H1 (cell line): ENCODE data around the gene ANKH. TPM values are rescaled to one million over a fixed set of nuclear protein-coding genes. Genes with fewer than 3 reads are reported as not detected.

Source experiments
- CTCF ChIA-PET: fragments of 300-600 bp; sonication (Branson Sonifier 250); formaldehyde crosslinking; loops from one replicate; lab custom pipeline; 2021; ENCODE audit not compliant: partially characterized antibody; lab: Charles Lee
- POLR2A ChIA-PET: fragments of 300-600 bp; sonication (Branson Sonifier 250); formaldehyde crosslinking; loops from one replicate; lab custom pipeline; 2021; ENCODE audit warnings: inconsistent platforms; ENCODE audit not compliant: partially characterized antibody; lab: Charles Lee
- DNase-seq, 2 experiments: peaks; one replicate each; pipeline versions ENCODE4 v3.0.0 to v3.0.0-alpha.2; 2010 to 2022; ENCODE audit warnings: low spot score in 2 of 2, low read depth in 1 of 2, mixed read lengths in 1 of 2
- FAIRE-seq: peaks from 2 replicates; lab custom pipeline; 2011; peaks lifted over from hg19 to GRCh38; lab: Jason Lieb, UNC
- H2AFZ ChIP-seq: 2 replicates; pipeline ENCODE4 v1.8.1; 2012; ENCODE audit warnings: low read length, inconsistent platforms
- H2AK5ac ChIP-seq: 2 replicates; pipeline ENCODE4 v1.6.1; 2013; ENCODE audit warnings: low read depth, low read length
- H2BK120ac ChIP-seq: replicated peaks from 2 replicates; pipeline ENCODE3; 2013; ENCODE audit warnings: low read depth, low read length, inconsistent platforms
- H2BK12ac ChIP-seq: 2 replicates; pipeline ENCODE4 v1.6.1; 2013; ENCODE audit warnings: low read depth, low read length
- H2BK15ac ChIP-seq: 2 replicates; pipeline ENCODE4 v1.6.1; 2013; ENCODE audit warnings: low read length
- H2BK20ac ChIP-seq: 2 replicates; pipeline ENCODE4 v1.6.1; 2013; ENCODE audit warnings: low read length
- H2BK5ac ChIP-seq: 2 replicates; pipeline ENCODE4 v1.6.1; 2013; ENCODE audit warnings: low read depth, low read length
- H3K14ac ChIP-seq: 2 replicates; pipeline ENCODE4 v1.6.1; 2013; ENCODE audit warnings: inconsistent platforms; ENCODE audit not compliant: insufficient read length
- H3K18ac ChIP-seq: 2 replicates; pipeline ENCODE4 v1.6.1; 2013; ENCODE audit warnings: low read length; ENCODE audit errors: extremely low read depth
- H3K23ac ChIP-seq: 2 replicates; pipeline ENCODE4 v1.6.1; 2013; ENCODE audit warnings: inconsistent platforms; ENCODE audit not compliant: insufficient read length
- H3K23me2 ChIP-seq: 2 replicates; pipeline ENCODE4 v1.6.1; 2013; ENCODE audit warnings: low read depth, low read length
- H3K27ac ChIP-seq: 2 replicates; pipeline ENCODE4 v1.6.1; 2011; ENCODE audit warnings: low read depth, low read length, inconsistent platforms
- H3K27me3 ChIP-seq, 4 experiments: replicated peaks in 1 of 4; 1 replicate in 1 of 4; 2 replicates in 3 of 4; pipeline versions ENCODE4 v1.6.1 to v1.8.1; 2011 to 2013; ENCODE audit warnings: low read length in 3 of 4, mild to moderate bottlenecking in 3 of 4, inconsistent platforms in 2 of 4, mixed read lengths in 2 of 4, moderate library complexity in 1 of 4; ENCODE audit not compliant: control insufficient read depth in 3 of 4, insufficient read depth in 3 of 4; ENCODE audit errors: extremely low read depth in 1 of 4
- H3K36me3 ChIP-seq, 4 experiments: 2 replicates each; pipeline versions ENCODE4 v1.6.1 to v1.8.1; 2011 to 2013; ENCODE audit warnings: mild to moderate bottlenecking in 4 of 4, low read length in 3 of 4, moderate library complexity in 2 of 4, control low read depth in 1 of 4, inconsistent platforms in 1 of 4; ENCODE audit not compliant: insufficient read depth in 4 of 4, control insufficient read depth in 2 of 4
- H3K4ac ChIP-seq: replicated peaks from 2 replicates; pipeline ENCODE3; 2013; ENCODE audit warnings: low read length, low read depth, mixed read lengths, inconsistent platforms; ENCODE audit not compliant: insufficient read length
- H3K4me1 ChIP-seq, 4 experiments: replicated peaks in 1 of 4; 1 replicate in 1 of 4; 2 replicates in 3 of 4; pipeline versions ENCODE4 v1.6.1 to v1.8.1; 2011 to 2013; ENCODE audit warnings: low read length in 3 of 4, inconsistent platforms in 2 of 4, mixed read lengths in 1 of 4; ENCODE audit not compliant: insufficient read depth in 4 of 4, control insufficient read depth in 3 of 4
- H3K4me2 ChIP-seq, 2 experiments: 2 replicates each; pipeline versions ENCODE4 v1.6.1 to v1.8.1; 2011 to 2013; ENCODE audit warnings: low read depth in 2 of 2, low read length in 2 of 2, control low read depth in 1 of 2, inconsistent platforms in 1 of 2, mild to moderate bottlenecking in 1 of 2; ENCODE audit not compliant: insufficient read depth in 1 of 2
- H3K4me3 ChIP-seq, 4 experiments: fragments of 200-600, 300-600 bp in 1 of 4; sonication (generic), shearing (Covaris generic), sonication (Bioruptor Twin) in 1 of 4; 2 replicates each; pipeline versions ENCODE4 v1.5.1 to v1.8.1; 2011 to 2016; ENCODE audit warnings: low read length in 4 of 4, low read depth in 3 of 4, control low read depth in 2 of 4, inconsistent platforms in 2 of 4, mild to moderate bottlenecking in 2 of 4, mixed read lengths in 1 of 4, moderate library complexity in 1 of 4; ENCODE audit not compliant: insufficient read depth in 2 of 4; ENCODE audit errors: extremely low read depth in 1 of 4
- H3K56ac ChIP-seq: replicated peaks from 2 replicates; pipeline ENCODE3; 2013; ENCODE audit warnings: low read depth, mild to moderate bottlenecking, mixed read lengths, low read length, inconsistent platforms; ENCODE audit not compliant: insufficient read length
- H3K79me1 ChIP-seq: 2 replicates; pipeline ENCODE4 v1.6.1; 2013; ENCODE audit warnings: low read depth, low read length, control low read depth
- H3K79me2 ChIP-seq, 2 experiments: 2 replicates each; pipeline versions ENCODE4 v1.6.1 to v1.8.1; 2012 to 2013; ENCODE audit warnings: low read length in 2 of 2, mild to moderate bottlenecking in 2 of 2, inconsistent platforms in 1 of 2; ENCODE audit not compliant: insufficient read depth in 2 of 2, control insufficient read depth in 1 of 2
- H3K9ac ChIP-seq, 4 experiments: replicated peaks in 1 of 4; 1 replicate in 1 of 4; 2 replicates in 3 of 4; pipeline versions ENCODE4 v1.6.1 to v1.8.1; 2011 to 2013; ENCODE audit warnings: low read depth in 3 of 4, low read length in 3 of 4, control low read depth in 2 of 4, mild to moderate bottlenecking in 2 of 4, moderate library complexity in 2 of 4, inconsistent platforms in 1 of 4; ENCODE audit errors: extremely low read depth in 1 of 4
- H3K9me3 ChIP-seq, 2 experiments: 2 replicates each; pipeline versions ENCODE4 v1.6.1 to v1.8.1; 2012 to 2013; ENCODE audit warnings: mild to moderate bottlenecking in 2 of 2, moderate library complexity in 2 of 2, control low read depth in 1 of 2, inconsistent platforms in 1 of 2, low read depth in 1 of 2, low read length in 1 of 2, mixed read lengths in 1 of 2; ENCODE audit not compliant: insufficient read depth in 2 of 2
- H4K20me1 ChIP-seq, 2 experiments: replicated peaks in 1 of 2; 2 replicates each; pipeline versions ENCODE3 to v1.8.1; 2011 to 2013; ENCODE audit warnings: inconsistent platforms in 2 of 2, low read length in 2 of 2, mild to moderate bottlenecking in 1 of 2; ENCODE audit not compliant: insufficient read depth in 2 of 2, control insufficient read depth in 1 of 2
- H4K5ac ChIP-seq: 2 replicates; pipeline ENCODE4 v1.6.1; 2013; ENCODE audit warnings: low read length, low read depth, mixed read lengths, inconsistent platforms; ENCODE audit not compliant: insufficient read length
- H4K8ac ChIP-seq: 2 replicates; pipeline ENCODE4 v1.8.0; 2013; ENCODE audit warnings: mild to moderate bottlenecking, moderate library complexity, low read length, inconsistent platforms; ENCODE audit not compliant: insufficient read depth; ENCODE audit errors: extremely low read depth
- H4K91ac ChIP-seq: replicated peaks from 2 replicates; pipeline ENCODE3; 2013; ENCODE audit warnings: low read length, mixed read lengths, inconsistent platforms; ENCODE audit not compliant: insufficient read length
- CHD2 ChIP-seq: IDR thresholded peaks from 2 replicates; pipeline ENCODE4 v1.6.1; 2012; ENCODE audit warnings: low read length, improper control_type of control experiment
- CTBP2 ChIP-seq: IDR thresholded peaks from 2 replicates; pipeline ENCODE4 v1.7.0; 2011; ENCODE audit warnings: borderline replicate concordance, mild to moderate bottlenecking, moderate library complexity, mixed read lengths, low read length; ENCODE audit not compliant: insufficient read depth, insufficient read length
- EP300 ChIP-seq, 2 experiments: IDR thresholded peaks; 1 replicate in 1 of 2; 2 replicates in 1 of 2; pipeline ENCODE4 v1.6.1; 2011 to 2012; ENCODE audit warnings: low read depth in 2 of 2, low read length in 2 of 2, mild to moderate bottlenecking in 2 of 2, borderline replicate concordance in 1 of 2, inconsistent platforms in 1 of 2, moderate library complexity in 1 of 2
- GTF2F1 ChIP-seq: IDR thresholded peaks from 2 replicates; pipeline ENCODE4 v1.6.1; 2012; ENCODE audit warnings: low read depth, low read length, improper control_type of control experiment, borderline replicate concordance
- JUND ChIP-seq: IDR thresholded peaks from 2 replicates; pipeline ENCODE4 v1.6.1; 2011; ENCODE audit warnings: mild to moderate bottlenecking, improper control_type of control experiment, low read length
- SP2 ChIP-seq: IDR thresholded peaks from 2 replicates; pipeline ENCODE4 v1.6.1; 2012; ENCODE audit warnings: mild to moderate bottlenecking, low read length, inconsistent platforms
- TAF7 ChIP-seq: optimal IDR thresholded peaks from 2 replicates; pipeline ENCODE3; 2011; ENCODE audit warnings: low read depth, mild to moderate bottlenecking, inconsistent platforms, low read length, moderate library complexity, borderline replicate concordance
- WGBS, 2 experiments: shearing (Covaris generic) in 1 of 2; methylation state at CpG; one replicate each; pipeline versions ENCODE4 v1.1.6 to v1.1.7; 2013 to 2015; ENCODE audit warnings: low lambda C conversion rate in 2 of 2, mixed read lengths in 2 of 2, inconsistent platforms in 1 of 2, low coverage in 1 of 2, missing lambda C conversion rate in 1 of 2; ENCODE audit not compliant: insufficient replicate concordance in 2 of 2, insufficient coverage in 1 of 2, insufficient read length in 1 of 2; ENCODE audit errors: extremely low coverage in 1 of 2, missing lambda C conversion rate in 1 of 2; 5-methylcytosine and 5-hydroxymethylcytosine counted together
- polyA plus RNA-seq, 7 experiments: library from polyadenylated mRNA; depleted of rRNA in 3 of 7; stranded (reverse) in 5 of 7; unstranded in 2 of 7; fragments of >200 nt in 5 of 7; fragments of 200-250 nt in 2 of 7; gene quantifications; 1 replicate in 5 of 7; 2 replicates in 1 of 7; 4 replicates in 1 of 7; pipeline versions ENCODE4 v1.2.1 to v1.2.3, GENCODE V29; 2011 to 2013; ENCODE audit warnings: missing spikeins in 2 of 7, mixed read lengths in 2 of 7
- total RNA-seq: library from RNA; stranded (reverse); fragmentation: NEBNext Ultra II Directional; extraction: Animal tissue kit (Norgen Biotek cat#: 25700); gene quantifications from 2 replicates; pipeline ENCODE4 v1.2.1, GENCODE V29; 2021
- TF ChIP-seq, protein P1 (sequence below), 3 experiments: IDR thresholded peaks; 1 replicate in 2 of 3; 2 replicates in 1 of 3; pipeline versions ENCODE4 v1.5.1 to v1.6.1; 2011; ENCODE audit warnings: low read length in 3 of 3, mild to moderate bottlenecking in 3 of 3, inconsistent platforms in 2 of 3, low read depth in 1 of 3, moderate library complexity in 1 of 3; ENCODE audit not compliant: insufficient read depth in 1 of 3; ENCODE audit errors: control extremely low read depth in 1 of 3

The ANKH gene
- total and polyA plus RNA-seq, 2 of the 8 experiments (the other 6 are each of a cell fraction or from before 2014, with no cell fraction given), result 5.3 to 13.0 TPM

DNA sequence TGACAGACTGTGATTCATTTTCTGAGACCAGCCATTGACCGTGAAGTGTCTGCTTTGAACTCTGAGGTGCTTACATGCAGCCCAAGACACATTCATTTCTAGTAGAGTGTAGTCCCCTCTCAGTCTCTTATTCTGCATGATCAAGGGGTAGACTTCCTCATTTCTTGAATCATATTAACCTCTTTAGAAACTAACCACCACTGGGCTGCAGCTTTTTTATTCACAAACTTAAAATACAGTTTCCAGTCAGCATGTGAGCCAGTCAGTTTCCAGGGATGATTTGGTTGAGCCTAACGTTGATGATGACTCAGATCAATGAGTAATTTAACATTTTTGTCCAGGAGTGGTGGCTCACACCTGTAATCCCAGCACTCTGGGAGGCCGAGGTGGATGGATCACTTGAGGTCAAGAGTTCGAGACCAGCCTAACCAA lies 147.9 kb downstream of the ANKH start:
- no peak overlapping the region for H2AK5ac ChIP-seq
- H3K9me3 ChIP-seq, result no peaks in the 10 kb centered on the region
- CTCF ChIA-PET, result interaction anchor here (1.5 to 5.3 kb wide), 6 partner anchors 15 to 280 kb away, joined by 3 to 93 read pairs (median 18); no protein-coding TSS in a partner anchor
- POLR2A ChIA-PET, result no interaction called here
- no peaks in the 10 kb centered on the region for H3K36me3 ChIP-seq
- H3K27ac ChIP-seq, result no peak overlapping the region
- no peak overlapping the region for H2BK20ac ChIP-seq
- 96% methylated on average over 4 of the region's 4 CpGs; no CpG with 5 or more reads in 1 of the 2 experiments for WGBS, 2 experiments
- no peaks in the 10 kb centered on the region for H3K79me1 ChIP-seq
- H4K8ac ChIP-seq, result no peak overlapping the region
- H2BK15ac ChIP-seq, result no peak overlapping the region
- no peak overlapping the region for H2AFZ ChIP-seq
- H4K91ac ChIP-seq, result no peak overlapping the region
- H3K4me1 ChIP-seq, result peaks cover 7 to 17% (median 13%) of the 10 kb centered on the region in 4 experiments
- no peak overlapping the region for H3K4me3 ChIP-seq
- H4K20me1 ChIP-seq, result no peaks in the 10 kb centered on the region
- H3K23me2 ChIP-seq, result 0 out of 2 replicates have a peak, but pooled peaks cover 2% of the 10 kb centered on the region
- no peak overlapping the region for H4K5ac ChIP-seq
- no peak overlapping the region for H2BK120ac ChIP-seq
- FAIRE-seq (no peak), DNase-seq (no peak)
- H3K9ac ChIP-seq, result no peak overlapping the region
- no peak overlapping the region for H2BK12ac ChIP-seq
- H3K27me3 ChIP-seq, result no peaks in the 10 kb centered on the region; a peak in 2 of 7 replicates
- H3K79me2 ChIP-seq, result no peaks in the 10 kb centered on the region
- no peak overlapping the region for H3K4me2 ChIP-seq
- no peak overlapping the region for H3K4ac ChIP-seq
- no peak overlapping the region for H3K56ac ChIP-seq
- H3K18ac ChIP-seq, result no peak overlapping the region
- no peak overlapping the region for H3K14ac ChIP-seq
- no peak overlapping the region for H2BK5ac ChIP-seq
- no peak overlapping the region for H3K23ac ChIP-seq
- TF ChIP-seq, protein P1, sequence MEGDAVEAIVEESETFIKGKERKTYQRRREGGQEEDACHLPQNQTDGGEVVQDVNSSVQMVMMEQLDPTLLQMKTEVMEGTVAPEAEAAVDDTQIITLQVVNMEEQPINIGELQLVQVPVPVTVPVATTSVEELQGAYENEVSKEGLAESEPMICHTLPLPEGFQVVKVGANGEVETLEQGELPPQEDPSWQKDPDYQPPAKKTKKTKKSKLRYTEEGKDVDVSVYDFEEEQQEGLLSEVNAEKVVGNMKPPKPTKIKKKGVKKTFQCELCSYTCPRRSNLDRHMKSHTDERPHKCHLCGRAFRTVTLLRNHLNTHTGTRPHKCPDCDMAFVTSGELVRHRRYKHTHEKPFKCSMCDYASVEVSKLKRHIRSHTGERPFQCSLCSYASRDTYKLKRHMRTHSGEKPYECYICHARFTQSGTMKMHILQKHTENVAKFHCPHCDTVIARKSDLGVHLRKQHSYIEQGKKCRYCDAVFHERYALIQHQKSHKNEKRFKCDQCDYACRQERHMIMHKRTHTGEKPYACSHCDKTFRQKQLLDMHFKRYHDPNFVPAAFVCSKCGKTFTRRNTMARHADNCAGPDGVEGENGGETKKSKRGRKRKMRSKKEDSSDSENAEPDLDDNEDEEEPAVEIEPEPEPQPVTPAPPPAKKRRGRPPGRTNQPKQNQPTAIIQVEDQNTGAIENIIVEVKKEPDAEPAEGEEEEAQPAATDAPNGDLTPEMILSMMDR (IDR thresholded peaks at IDR 0.05; ENCODE audit: control extremely low read depth in 1 of 3, insufficient read depth in 1 of 3, low read depth in 1 of 3, low read length in 3 of 3), result no peak
- TF ChIP-seq GTF2F1, result no peak
- TF ChIP-seq CHD2, result no peak
- TF ChIP-seq JUND, result no peak
- no peak for TF ChIP-seq CTBP2
- no peak for TF ChIP-seq TAF7
- no peak for TF ChIP-seq SP2
- TF ChIP-seq EP300 (IDR thresholded peaks at IDR 0.05; ENCODE audit: borderline replicate concordance in 1 of 2, low read depth in 2 of 2, low read length in 2 of 2), result no peak
